Stimulated activated CD8-positive, alpha-beta memory T cell treated with anti-CD3 and anti-CD28 coated beads, Interleukin-2, amount 100 ng/mL, for 1 hour (primary cell): ENCODE results near the gene PRKRA.
"Not testable (repeated sequence)": the region's sequence is repeated elsewhere in the genome, so short reads cannot be mapped to it uniquely, and the experiment has no call there.

Experiments
- DNase-seq, 2 donors: peaks; one replicate each; pipeline ENCODE4 v3.0.0-alpha.2; 2020; ENCODE audit warnings: low read depth in 2 of 2

PRKRA gene

DNA sequence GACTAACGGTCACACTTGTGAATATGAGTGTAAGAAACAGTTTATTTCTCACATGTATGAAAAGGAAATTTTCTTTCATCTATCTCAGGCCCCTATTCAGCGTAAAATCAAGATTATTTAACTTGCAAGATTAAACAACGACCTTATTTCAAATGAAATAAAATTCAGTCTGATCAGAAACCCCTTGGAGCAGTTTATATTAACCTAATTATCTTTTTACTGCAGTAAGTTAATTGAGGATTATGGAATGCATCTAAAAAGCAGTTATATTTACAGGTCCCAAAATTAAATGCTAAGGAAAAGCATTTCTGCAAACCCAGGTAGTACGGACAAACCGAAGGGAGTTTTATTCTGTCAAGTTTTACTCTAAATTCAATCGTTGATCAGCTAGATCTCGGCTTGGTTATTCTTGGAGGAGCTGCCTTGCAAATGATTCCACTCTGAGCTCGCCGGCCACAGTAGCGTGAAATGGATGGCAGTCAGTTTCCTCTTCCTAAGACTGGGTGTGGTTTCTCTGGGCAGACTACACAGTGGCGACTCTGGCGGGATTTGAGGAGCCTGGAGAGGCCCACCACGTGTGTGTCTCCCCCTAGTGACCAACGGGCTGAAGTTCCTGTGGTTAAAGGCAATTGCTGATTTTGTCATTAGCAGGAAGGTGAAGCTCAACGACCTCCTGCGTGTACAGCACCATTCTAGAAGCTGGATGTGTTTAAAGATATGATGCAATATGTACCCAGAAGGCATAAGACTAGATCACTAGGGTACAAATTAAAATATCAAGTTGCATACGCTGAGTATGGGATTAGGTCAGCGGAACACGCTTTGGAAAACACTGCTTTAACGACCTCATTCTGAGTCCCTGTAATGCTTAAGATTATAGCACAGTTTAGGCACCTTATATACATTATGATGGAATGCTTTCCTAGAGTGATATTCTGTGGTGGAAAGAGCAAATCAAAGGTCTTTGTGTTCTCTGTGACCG, 36.4 kb downstream of the PRKRA start:
- DNase-seq: peak; percentile 53 to 59

DNA sequence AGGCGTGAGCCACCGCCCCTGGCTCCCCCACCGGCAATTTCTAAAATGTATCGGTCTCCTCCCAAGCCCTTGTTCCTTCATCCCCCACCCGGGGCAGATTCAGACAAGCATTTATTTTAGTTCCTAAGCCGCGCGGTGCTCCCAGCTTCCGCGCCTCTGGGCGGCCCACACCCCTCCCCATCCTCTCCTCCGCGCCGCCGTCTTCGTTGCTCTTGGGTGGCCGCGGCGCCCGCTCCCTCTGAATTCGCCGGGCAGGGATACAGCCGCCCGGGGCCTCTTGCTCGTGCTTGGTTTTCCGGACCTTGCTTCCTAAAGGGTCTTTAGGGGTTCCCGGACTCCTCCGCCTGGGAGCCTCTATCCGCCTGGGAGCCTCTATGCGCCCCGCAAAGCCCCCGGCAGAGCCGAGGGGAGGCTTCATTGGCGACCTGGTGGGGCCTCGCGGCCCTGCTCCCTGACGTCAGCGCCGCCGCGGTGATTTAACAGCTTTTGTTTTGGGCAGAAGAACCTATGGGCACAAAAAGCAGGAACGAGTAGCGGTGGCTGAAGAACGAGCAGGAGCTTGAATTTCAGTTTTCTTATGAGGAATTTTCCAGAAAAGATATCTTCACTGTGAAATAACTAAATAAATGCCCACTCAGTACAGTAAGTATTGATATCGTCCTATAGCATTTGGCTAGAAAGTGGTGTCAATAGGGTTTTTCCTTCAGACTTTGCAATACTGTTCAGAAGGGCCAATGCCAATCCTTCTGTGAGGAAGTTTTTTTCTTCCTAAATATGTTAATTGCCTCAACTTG, 37.3 kb downstream of the PRKRA start:
- DNase-seq: peak; percentile 50 to 53

DNA sequence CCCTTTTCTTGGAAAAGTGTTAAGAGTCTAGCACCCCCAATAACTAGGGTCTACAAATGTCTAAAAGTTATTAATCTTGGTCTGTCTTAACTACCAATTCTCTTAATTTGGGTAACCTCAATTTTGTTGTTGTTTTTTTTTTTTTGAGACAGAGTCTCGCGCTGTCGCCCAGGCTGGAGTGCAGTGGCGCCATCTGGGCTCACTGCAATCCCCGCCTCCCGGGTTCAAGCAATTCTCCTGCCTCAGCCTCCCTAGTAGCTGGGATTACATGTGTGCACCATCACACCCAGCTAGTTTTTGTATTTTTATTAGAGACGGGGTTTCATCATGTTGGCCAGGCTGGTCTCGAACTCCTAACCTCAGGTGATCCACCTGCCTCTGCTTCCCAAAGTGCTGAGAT, 38.5 kb downstream of the PRKRA start:
- DNase-seq: not testable (repeated sequence)

DNA sequence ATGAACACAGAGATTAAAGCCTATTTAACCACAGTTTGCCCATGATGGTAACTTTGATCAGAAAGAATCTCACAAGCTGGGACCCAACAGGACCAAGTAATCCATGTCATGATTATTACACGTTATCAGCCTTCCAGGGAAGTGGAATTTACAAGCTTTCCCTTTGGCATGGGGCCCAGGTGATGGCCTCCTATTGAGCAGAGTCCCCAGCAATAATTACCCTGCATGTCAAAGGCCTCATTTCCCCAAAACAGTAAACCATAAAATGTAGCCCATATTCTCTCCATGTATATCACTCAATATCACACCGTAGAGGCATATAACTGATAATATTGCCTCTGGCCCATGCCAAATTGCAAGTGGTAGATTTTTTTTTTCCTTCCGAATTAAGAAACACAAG, 38.9 kb downstream of the PRKRA start:
- DNase-seq: no peak

DNA sequence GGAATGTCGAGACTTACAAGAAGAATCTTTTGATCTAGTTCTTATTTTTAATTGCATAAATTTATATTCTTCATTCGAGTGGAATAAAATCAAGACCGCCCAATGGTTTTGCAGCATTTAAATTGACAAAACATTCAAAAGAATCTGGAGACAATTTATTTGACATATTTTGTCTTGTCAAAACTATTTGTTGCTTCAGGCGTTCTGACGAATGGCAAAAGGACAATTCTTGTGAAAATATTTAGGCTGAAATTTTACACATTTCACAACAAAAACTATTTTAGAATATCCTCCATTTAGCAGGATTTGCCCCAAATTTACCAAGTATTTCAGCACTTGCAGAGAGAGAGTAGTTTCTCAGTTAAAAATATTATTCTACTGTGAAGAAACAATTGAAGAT, 41.7 kb downstream of the PRKRA start:
- DNase-seq: no peak

DNA sequence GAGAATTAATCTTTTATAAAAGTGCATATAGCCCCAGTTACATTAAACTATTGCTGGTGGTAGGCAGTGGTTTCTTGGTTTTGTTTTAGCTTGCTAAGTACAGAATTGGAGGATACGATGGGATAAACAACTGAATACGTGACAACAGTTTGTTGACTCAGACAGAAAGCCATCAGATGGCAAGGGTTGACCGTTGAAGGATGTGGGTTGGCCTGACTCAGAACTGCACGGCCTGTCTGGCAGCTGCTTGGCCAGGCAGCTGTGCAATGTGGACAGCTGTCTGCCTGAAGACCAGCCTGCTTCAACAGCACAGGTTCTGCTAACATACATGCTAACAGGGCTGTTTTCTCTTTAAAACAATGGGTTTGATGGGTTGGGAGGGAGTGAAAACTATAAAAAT, 46.6 kb downstream of the PRKRA start:
- no peak for DNase-seq

DNA sequence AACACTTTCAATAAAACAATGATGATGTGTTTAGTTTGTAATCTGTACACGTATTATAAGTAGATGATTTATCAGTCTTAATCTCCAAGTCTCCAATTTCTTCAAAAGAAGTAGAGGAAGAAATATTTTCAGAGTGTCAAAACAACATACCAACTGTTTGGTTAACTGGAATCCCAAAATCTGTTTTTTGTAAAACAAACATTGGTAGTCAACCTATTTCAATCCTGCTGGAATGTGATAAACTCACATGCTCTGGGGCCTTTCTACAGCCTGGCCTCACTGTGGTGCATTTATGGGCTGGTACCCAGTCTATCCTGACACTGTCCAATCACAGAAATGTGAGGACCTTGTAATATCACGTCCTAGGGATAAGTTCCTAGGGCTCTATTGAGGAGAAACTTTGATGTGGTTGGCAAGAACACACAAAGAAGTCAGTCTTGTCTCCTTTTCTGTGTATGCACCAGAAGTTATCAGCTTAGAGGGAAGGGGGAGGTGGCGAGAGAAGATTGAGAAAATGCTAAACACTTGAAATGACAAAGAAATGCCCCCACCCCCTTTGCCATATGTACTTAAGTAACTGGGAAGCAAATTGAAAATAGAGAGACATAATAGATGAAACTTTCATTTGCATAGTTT, 47.2 kb downstream of the PRKRA start:
- no peak for DNase-seq

DNA sequence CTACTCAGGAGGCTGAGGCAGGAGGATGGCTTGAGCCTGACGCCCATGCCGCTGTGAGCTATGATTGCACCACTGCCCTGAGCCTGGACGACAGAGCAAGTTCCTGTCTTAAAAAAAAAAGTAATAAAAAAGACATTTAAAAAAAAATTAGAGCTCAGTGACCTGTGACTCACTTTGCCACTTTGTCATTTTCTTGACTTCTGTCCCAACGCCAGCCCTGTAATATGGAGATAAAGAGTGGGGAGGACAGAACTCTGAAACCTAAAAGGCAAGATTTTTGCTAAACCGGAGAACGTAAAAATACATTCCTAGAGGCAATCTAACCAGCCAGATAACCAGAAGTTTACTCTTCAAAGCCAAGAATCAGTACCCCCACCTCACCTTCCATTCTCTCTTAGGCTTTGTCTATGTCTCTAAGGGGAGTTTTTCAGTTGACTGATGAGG, 49.0 kb downstream of the PRKRA start:
- no peak for DNase-seq

DNA sequence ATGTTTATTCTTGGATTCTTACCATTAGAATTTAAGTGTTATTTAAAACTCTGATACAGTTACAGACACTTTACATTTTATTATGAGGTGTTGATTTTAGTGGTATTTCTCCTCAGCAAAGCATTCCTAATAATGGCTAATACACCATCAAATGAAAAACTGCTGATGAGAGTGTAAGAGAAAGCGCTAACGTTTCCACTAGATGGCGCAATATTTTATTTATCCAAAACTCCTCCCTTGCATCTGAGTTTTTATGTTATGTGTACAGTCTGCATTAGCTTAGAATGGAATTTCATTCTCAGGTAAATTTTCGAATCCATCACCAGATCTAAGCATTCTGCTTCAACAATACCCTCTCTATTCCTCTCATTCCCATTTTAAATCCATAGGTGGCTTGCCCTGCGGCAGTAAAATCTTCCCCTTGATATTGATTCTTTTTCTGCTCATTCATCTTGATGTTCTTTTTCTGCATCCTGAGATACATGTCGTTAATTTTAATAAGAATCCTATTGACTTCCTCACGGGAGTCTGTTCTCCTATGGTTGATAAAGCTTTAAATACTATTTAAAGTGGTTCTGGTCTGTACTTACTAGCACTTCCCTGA, 53.9 kb downstream of the PRKRA start:
- no peak for DNase-seq

DNA sequence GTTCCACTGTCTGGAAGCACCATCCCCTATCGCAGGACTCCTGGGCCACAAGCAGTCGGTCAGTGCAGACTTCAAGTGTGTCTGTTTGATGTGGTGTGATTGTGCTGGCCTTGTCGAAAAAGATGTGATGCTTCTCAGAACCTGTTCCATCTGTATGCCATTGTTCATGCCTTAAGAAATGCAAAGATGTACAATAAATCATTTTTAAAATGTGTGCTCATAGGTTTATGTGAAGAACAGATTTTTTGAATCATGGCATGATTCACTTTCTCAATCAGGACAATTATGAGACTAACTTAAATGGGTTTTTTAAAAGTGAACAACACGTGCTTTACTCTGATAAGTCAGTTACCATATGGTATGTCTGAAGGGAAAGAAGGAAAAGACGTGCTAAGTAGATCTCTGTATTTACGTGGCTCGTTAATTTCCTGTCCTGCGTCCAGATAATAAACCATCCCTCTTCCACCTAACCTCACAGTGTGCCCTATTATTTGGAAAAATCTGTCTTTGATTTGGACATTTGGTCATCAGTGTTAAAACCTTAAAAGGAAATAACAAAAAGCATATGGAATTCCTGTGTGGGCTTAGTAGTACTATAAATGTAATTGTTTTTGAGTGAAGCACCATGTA, 54.9 kb downstream of the PRKRA start:
- DNase-seq: no peak

DNA sequence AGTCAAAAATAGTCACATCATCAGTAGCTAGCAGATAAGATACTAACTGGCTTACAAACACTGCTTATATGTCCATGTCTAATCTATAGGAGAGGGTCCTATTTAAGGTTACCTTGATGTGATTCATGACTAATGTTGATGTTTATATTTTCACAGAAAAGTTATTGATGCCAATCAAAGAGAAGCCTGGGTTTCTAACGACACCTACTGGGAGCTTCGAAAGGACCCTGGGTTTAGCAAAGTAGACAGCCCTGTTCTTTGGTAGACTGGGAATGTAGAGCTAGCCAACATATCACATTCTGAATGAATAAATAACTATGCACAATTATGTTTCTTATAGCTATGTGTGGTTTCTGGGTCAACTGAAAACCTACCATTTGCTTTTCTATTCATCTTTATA, 55.7 kb downstream of the PRKRA start:
- DNase-seq: no peak

DNA sequence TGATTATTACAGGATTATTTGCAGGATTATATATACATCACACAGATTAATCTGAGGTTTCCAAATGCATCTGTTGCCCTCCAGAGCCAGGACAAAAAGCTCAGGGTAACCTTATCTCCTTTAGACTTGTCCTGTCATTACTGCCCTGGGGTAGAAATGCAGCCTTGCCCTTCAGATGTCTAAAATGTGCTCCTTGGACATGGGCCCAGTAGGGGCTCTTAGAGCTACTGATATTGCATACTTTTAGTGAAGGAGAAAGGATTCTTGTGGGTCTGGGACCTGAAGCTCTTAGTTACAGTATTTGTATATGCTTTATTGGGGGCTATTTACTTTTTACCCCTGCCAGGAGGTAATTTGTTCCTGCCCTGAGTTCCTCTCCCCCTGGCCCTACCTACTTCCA, 56.1 kb downstream of the PRKRA start:
- no peak for DNase-seq

DNA sequence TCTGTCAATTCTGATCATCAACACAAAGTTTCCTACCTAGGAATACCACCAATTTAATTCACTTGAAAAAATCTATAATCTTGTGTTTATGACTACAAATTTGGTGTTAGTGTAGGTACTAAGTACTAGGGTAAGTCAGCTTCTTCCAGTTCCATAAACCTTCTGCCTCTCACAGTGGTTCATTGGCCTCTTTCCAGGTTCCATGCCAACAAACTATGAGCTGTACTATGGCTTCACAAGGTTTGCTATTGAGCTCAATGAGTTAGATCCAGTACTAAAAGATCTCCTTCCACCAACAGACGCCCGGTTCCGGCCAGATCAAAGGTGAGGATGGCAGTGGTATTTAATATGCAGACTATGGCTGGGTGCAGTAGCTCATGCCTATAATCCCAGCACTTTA, 58.8 kb downstream of the PRKRA start:
- no peak for DNase-seq

DNA sequence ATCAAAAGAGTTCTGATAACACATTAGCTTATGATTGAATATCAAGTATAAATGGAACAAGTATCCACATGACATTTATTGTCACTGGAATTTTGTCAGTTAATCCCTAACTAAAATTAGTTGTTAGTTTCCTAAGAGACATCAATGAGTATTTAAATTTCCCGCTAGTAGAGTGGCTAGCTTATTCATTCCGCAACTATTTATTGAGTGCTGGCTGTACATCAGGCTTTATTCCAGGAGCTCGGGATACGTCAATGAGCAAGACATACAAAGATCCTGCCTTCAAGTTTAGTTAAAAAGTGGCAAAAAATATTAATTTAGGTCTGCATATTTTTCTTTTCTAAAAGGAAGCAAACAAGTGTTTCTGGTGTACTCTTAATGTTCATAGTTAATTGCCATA, 59.3 kb downstream of the PRKRA start:
- no peak for DNase-seq

DNA sequence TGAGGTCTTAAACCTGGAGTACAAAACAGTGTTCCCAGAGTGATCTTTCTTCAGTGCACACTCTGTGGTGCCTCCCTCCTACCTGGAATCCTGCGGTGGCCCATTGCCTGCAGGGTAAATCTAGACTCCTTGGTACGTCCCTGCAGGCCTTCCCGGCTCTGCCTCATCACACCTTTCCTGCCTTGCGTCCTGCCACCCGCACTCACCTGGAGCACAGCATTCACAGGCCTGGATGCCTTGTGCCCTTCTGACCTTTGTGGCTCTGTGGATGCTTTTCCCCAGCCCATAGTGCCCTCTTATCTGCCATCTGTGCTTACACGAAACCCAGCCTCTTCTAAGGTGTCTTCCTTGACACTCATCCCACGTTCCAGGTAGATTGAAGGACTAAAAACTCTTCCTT, 62.7 kb downstream of the PRKRA start:
- DNase-seq: no peak

DNA sequence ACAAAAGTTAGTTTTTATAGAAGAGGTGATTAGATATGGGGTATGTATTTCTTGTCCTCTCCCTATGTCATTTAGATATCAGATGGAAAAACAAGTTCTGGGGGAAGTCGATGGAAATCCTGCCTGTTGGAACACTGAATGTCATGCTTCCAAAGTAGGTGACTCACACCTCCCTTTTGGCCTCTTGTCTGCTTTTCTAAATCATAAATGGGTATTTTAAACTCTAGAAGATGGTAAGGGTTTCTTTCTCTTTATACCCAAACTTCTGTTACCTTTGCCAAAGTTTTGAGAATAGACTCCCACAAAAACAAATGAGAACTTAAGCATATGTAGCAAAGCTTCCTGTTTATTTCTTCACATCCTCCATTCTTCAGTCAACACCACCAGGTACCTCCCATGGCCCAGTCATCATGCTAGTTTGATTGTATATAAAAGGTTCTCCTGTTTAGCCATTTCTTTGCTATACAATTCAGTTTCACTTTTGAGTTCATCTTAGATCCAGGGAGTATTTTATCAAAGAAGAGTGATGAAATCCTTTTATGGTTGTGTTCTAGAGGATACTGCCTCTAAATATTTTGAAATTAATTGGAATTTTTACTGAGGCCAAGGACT, 63.9 kb downstream of the PRKRA start:
- no peak for DNase-seq

DNA sequence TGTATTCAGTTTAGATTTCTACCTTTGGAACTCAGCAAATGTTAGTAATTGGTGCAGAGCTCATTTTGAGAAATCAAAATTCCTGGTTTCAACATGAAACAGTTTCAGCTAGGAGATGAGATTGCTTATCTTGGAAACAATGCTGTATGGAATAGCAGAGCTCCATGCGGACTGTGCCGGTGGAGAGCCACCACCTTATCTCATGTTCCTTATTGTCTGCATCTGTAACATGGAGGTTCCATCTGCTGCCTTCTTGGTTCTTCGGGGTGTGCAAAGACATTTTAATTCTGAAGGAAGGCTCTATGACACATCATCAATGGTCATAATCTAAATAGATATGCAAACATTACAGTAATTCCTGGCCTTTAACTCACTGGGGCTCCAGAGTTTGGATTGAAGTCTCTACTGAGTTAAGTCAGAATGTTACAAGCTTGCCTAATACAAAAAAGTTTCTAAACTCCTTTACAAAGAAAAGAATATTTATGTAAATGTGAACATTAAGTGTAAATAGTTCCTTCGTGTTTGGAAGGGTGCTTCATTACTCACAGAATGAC, 65.3 kb downstream of the PRKRA start:
- no peak for DNase-seq

DNA sequence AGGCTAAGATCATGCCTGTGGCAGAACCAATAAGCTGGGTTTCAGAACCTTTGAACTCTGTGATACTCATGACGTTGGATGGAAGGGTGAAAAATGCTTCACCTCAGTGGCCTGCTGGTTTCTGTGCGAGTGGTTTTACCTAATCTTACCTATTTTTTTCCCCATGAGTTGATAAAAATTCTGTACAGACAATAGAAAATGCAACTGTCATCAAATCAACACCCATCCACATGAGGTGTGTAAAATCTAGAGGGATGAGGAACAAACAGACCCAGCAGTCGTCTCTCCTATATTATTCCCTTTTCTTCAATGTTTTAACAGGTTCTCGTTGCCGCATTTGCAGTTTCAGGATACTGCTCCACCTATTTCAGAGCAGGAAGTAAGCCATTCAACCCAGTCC, 67.3 kb downstream of the PRKRA start:
- DNase-seq: no peak
